PC-3 (cell line): Measurements from ENCODE around the gene APOBEC3G. TPM values are rescaled to one million over a fixed set of nuclear protein-coding genes. Genes with fewer than 3 reads are reported as not detected.

Experiments
- ATAC-seq: fragments of 200-7000 bp; cut with Tn5 transposase; 2 replicates; pipeline ENCODE4 v1.9.1; 2020; ENCODE audit warnings: mild to moderate bottlenecking, moderate library complexity
- BruUV-seq: library from RNA; stranded (reverse); fragments of 400-500 nt; replicated peaks from 2 replicates; lab custom pipeline; 2021; lab: Mats Ljungman, UMichigan
- CTCF ChIA-PET: fragments of 300-600 bp; sonication (Branson Sonifier 250); formaldehyde crosslinking; loops from one replicate; lab custom pipeline; 2022; ENCODE audit warnings: antibody characterized with exemption; lab: Charles Lee
- POLR2A ChIA-PET: fragments of 300-600 bp; sonication (Branson Sonifier 250); formaldehyde crosslinking; loops from one replicate; lab custom pipeline; 2022; ENCODE audit warnings: antibody characterized with exemption; ENCODE audit not compliant: unreplicated experiment; lab: Charles Lee
- DNase-seq: peaks from one replicate; pipeline ENCODE4 v3.0.0-alpha.2; 2015
- H2AFZ ChIP-seq: fragments of 300-600 bp; sonication (generic); 2 replicates; pipeline ENCODE4 v1.6.0; 2016; ENCODE audit warnings: antibody characterized with exemption, low read length
- H3F3A ChIP-seq: fragments of 300-600 bp; sonication (generic); one replicate; pipeline ENCODE4 v1.6.0; 2017; ENCODE audit warnings: antibody characterized with exemption, low read length, control low read depth, mild to moderate bottlenecking; ENCODE audit not compliant: unreplicated experiment
- H3K27ac ChIP-seq: fragments of 300-600 bp; sonication (generic); 2 replicates; pipeline ENCODE4 v1.5.1; 2016; ENCODE audit warnings: mild to moderate bottlenecking, low read length
- H3K27me3 ChIP-seq: fragments of 300-600 bp; sonication (generic); 2 replicates; pipeline ENCODE4 v1.6.1; 2016; ENCODE audit warnings: low read length, mixed read lengths
- H3K36me3 ChIP-seq: fragments of 300-600 bp; sonication (generic); 2 replicates; pipeline ENCODE4 v1.6.1; 2016; ENCODE audit warnings: low read depth, mixed run types, low read length, mixed read lengths
- H3K4me1 ChIP-seq: fragments of 300-600 bp; sonication (generic); 2 replicates; pipeline ENCODE4 v1.5.1; 2016; ENCODE audit warnings: low read length; ENCODE audit not compliant: insufficient read depth
- H3K4me2 ChIP-seq: fragments of 300-600 bp; sonication (generic); 2 replicates; pipeline ENCODE4 v1.6.0; 2016; ENCODE audit warnings: low read length
- H3K4me3 ChIP-seq: fragments of 300-600 bp; sonication (generic); 2 replicates; pipeline ENCODE4 v1.5.1; 2016; ENCODE audit warnings: mild to moderate bottlenecking, low read length, mixed read lengths
- H3K79me2 ChIP-seq: fragments of 300-600 bp; sonication (generic); 2 replicates; pipeline ENCODE4 v1.6.1; 2017; ENCODE audit warnings: low read length, mixed read lengths
- H3K9ac ChIP-seq: fragments of 300-600 bp; sonication (generic); 2 replicates; pipeline ENCODE4 v1.6.0; 2016; ENCODE audit warnings: mild to moderate bottlenecking, low read length
- H3K9me2 ChIP-seq: fragments of 300-600 bp; sonication (generic); replicated peaks from 2 replicates; pipeline ENCODE4 v1.6.1; 2016; ENCODE audit warnings: mixed run types, low read length, mixed read lengths
- H3K9me3 ChIP-seq: fragments of 300-600 bp; sonication (generic); 2 replicates; pipeline ENCODE4 v1.6.1; 2016; ENCODE audit warnings: low read length, mixed read lengths
- H4K20me1 ChIP-seq: fragments of 300-600 bp; sonication (generic); 2 replicates; pipeline ENCODE4 v1.6.1; 2016; ENCODE audit warnings: low read length, mixed read lengths
- CTCF ChIP-seq: fragments of 300-600 bp; sonication (generic); conservative IDR thresholded peaks from 2 replicates; pipeline ENCODE4 v1.5.1; 2017; ENCODE audit warnings: antibody characterized with exemption, low read depth, mild to moderate bottlenecking, low read length
- EZH2 ChIP-seq: fragments of 300-600 bp; sonication (generic); IDR thresholded peaks from one replicate; pipeline ENCODE4 v1.6.1; 2017; ENCODE audit warnings: antibody characterized with exemption, mild to moderate bottlenecking, low read length; ENCODE audit not compliant: unreplicated experiment
- EZH2phosphoT487 ChIP-seq: fragments of 300-600 bp; sonication (generic); IDR thresholded peaks from 2 replicates; pipeline ENCODE4 v1.6.1; 2018; ENCODE audit warnings: mild to moderate bottlenecking, antibody characterized with exemption, low read length, borderline replicate concordance
- intact Hi-C: fragments of 100-400 bp; cut with micrococcal nuclease; formaldehyde crosslinking; loops from 2 replicates; pipeline ENCODE4 v1.9.0; 2023
- total RNA-seq: library from RNA; depleted of rRNA; stranded (reverse); fragments of >200 nt; gene quantifications from 2 replicates; pipeline ENCODE4 v1.2.3, GENCODE V29; 2014

APOBEC3G gene
- total RNA-seq, 1 experiment from 2014 or later = 4.4 TPM

- no peak overlapping the region for H3K4me3 ChIP-seq
- POLR2A ChIA-PET = no interaction called here
- ATAC-seq (no peak), DNase-seq (no peak)
- no peaks in the 10 kb centered on the region for H3K27me3 ChIP-seq
- no peak overlapping the region for H3K4me2 ChIP-seq
- CTCF ChIA-PET = no interaction called here
- H3K36me3 ChIP-seq = no peaks in the 10 kb centered on the region
- H4K20me1 ChIP-seq = no peaks in the 10 kb centered on the region
- no peak overlapping the region for H3K27ac ChIP-seq
- H3K79me2 ChIP-seq = no peaks in the 10 kb centered on the region
- BruUV-seq = no TSS peak
- H3K9me2 ChIP-seq = no peaks in the 10 kb centered on the region
- H3F3A ChIP-seq = no peaks in the 10 kb centered on the region
- H3K4me1 ChIP-seq = peaks cover 4% of the 10 kb centered on the region
- no peak for TF ChIP-seq CTCF
- no peak for TF ChIP-seq EZH2
- TF ChIP-seq EZH2phosphoT487 = no peak
- no peak overlapping the region for H3K9ac ChIP-seq
- no peaks in the 10 kb centered on the region for H3K9me3 ChIP-seq
- H2AFZ ChIP-seq = no peak overlapping the region
- intact Hi-C loops = no loop called here
Measured at GRCh38 chr22:39084666-39085065, 7.6 kb downstream of the APOBEC3G start.

GRCh38 chr22:39087098-39087497 is 10.0 kb downstream of the APOBEC3G start:
- ChIA-PET CTCF (no interaction called here), POLR2A (interaction anchor here (0.7 kb wide), 1 partner anchor 64 kb away, joined by 4 read pairs; no protein-coding TSS in a partner anchor)
- H3K27ac ChIP-seq = no peak overlapping the region
- no peaks in the 10 kb centered on the region for H3K9me2 ChIP-seq
- H3K9me3 ChIP-seq = no peaks in the 10 kb centered on the region
- no peak for DNase-seq
- no peak overlapping the region for H3K9ac ChIP-seq
- no peaks in the 10 kb centered on the region for H3K36me3 ChIP-seq
- H2AFZ ChIP-seq = no peak overlapping the region
- no peaks in the 10 kb centered on the region for H3F3A ChIP-seq
- H3K4me1 ChIP-seq = peaks cover 27% of the 10 kb centered on the region
- no peak overlapping the region for H3K4me2 ChIP-seq
- H3K4me3 ChIP-seq = no peak overlapping the region
- intact Hi-C loops = no loop called here
- no peaks in the 10 kb centered on the region for H4K20me1 ChIP-seq
- BruUV-seq = no TSS peak
- peaks cover 7% of the 10 kb centered on the region; the same call in 1 of the 2 replicates for H3K79me2 ChIP-seq
- TF ChIP-seq EZH2 (no peak), CTCF (no peak), EZH2phosphoT487 (no peak)
- no peaks in the 10 kb centered on the region for H3K27me3 ChIP-seq
- ATAC-seq = no peak

DNA sequence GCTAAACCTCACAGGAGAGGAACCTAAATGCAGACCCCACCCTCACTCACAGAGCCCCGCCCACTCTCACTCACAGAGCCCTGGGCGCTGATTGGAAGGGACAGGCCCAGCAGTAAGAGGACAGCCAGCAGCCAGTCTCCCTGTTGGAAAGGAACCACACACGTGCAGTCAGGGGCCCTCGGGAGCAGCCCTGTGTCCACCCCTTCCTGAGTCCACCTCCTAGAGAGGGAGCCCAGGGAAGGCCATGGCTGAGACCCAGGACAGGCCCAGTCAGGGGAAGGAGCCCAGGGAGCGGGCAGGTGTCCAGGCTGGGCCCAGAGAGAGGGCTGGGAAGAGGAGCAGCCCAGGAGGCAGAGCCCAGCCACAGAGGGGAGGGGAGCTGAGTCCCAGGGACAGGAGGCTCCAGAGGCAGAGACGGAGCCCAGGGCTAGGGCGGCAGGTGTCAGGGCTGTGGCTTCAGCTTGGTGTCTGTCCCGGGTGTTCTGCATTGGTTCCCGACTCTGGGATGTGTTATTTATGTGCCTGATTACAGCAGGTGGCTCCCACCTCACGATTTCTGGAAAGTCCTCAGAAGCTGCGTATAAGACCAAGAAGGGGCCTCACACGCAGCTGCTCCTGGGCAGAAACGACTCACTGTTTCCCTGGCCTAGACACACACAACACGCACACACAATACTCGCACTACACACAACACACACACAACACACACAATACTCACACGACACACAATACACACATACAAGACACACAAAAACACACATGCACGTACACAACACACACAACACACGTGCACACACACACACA is 11.0 kb downstream of the APOBEC3G start:
- intact Hi-C loops = no loop called here
- ChIA-PET POLR2A (interaction anchor here (0.7 kb wide), 1 partner anchor 65 kb away, joined by 4 read pairs; no protein-coding TSS in a partner anchor), CTCF (no interaction called here)
- H3K9me3 ChIP-seq = no peaks in the 10 kb centered on the region
- H3K4me2 ChIP-seq = no peak overlapping the region
- no peaks in the 10 kb centered on the region for H3K36me3 ChIP-seq
- H3K4me3 ChIP-seq = no peak overlapping the region
- H3K9me2 ChIP-seq = no peaks in the 10 kb centered on the region
- no peak overlapping the region for H3K9ac ChIP-seq
- TF ChIP-seq CTCF = no peak
- TF ChIP-seq EZH2 = no peak
- TF ChIP-seq EZH2phosphoT487 = no peak
- H3K27me3 ChIP-seq = no peaks in the 10 kb centered on the region
- BruUV-seq = no TSS peak
- peaks cover 8% of the 10 kb centered on the region; the same call in 1 of the 2 replicates for H3K79me2 ChIP-seq
- H3K27ac ChIP-seq = peak overlapping the region; percentile 18; the same call in 1 of the 2 replicates
- peaks cover 34% of the 10 kb centered on the region for H3K4me1 ChIP-seq
- ATAC-seq = peak; percentile 4
- DNase-seq = no peak
- no peaks in the 10 kb centered on the region for H3F3A ChIP-seq
- no peak overlapping the region for H2AFZ ChIP-seq
- H4K20me1 ChIP-seq = no peaks in the 10 kb centered on the region
